T-helper 9 cell (primary cell): ENCODE results near the gene CDK2.
"Not testable (repeated sequence)": the region's sequence is repeated elsewhere in the genome, so short reads cannot be mapped to it uniquely, and the experiment has no call there.

ENCODE experiments used
- DNase-seq: peaks from one replicate; pipeline ENCODE4 v3.0.0-alpha.2; 2020

Gene CDK2

DNA sequence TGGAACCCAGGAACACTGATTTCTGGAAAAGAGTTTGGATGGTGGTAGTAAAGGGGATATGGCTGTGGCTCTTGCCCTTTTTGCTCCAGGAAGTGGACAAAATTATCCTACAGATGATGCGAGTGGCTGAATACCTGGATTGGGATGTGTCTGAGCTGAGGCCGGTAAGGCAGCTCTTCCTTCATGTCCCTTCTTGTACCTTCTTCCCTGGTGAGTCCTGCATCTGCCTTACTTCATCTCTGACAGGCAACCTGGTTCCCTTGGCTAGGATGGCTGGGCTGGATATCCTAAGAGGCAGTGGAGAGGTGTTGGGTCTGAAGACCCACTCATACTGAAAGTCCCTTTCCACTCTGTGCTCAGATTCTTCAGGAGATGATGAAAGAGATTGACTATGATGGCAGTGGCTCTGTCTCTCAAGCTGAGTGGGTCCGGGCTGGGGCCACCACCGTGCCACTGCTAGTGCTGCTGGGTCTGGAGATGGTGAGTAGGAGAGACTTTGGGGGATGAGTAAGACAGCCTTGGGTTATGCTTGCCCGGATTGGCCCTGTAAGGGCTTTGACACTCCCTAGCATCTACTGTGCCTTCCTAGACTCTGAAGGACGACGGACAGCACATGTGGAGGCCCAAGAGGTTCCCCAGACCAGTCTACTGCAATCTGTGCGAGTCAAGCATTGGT, 27.7 kb upstream of the CDK2 start:
- DNase-seq, result no peak

DNA sequence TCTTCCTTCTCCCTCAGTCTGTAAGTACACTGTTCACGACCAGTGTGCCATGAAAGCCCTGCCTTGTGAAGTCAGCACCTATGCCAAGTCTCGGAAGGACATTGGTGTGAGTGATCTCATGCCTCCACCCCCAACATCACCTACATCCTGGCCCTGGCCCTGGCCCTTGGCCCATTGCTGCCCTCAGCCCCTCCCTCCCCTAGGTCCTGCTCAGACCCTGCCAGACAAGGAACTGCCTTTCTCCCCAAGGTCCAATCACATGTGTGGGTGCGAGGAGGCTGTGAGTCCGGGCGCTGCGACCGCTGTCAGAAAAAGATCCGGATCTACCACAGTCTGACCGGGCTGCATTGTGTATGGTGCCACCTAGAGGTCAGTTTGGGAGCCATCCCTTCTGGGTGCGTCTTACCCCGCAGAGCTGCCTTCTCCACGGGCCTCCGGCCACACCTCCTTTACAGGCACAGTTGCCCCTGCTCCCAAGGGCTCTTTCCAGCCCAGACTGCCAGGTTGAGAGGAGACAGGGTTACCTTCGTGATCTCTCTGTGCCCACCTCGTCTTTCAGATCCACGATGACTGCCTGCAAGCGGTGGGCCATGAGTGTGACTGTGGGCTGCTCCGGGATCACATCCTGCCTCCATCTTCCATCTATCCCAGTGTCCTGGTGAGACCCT, 26.4 kb upstream of the CDK2 start:
- DNase-seq, result peak; percentile 76

DNA sequence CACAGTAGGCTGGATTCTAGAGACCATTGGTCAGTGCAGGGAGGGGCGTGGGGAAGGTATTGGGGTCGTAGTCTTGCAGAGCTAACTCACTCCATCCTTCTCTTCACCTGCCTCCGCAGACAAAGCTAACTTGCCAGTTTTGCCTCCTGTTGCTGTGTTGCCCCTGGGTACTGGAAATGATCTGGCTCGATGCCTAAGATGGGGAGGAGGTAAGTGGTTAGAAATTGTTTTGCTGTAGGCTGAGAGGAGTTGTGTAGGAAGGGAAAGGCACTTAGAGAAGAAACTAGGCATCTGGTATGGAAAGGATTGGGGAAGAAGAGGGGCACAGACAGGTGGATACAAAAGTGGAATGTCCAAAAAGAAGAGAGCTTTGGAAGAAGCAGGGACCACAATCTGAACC, 24.6 kb upstream of the CDK2 start:
- no peak for DNase-seq

DNA sequence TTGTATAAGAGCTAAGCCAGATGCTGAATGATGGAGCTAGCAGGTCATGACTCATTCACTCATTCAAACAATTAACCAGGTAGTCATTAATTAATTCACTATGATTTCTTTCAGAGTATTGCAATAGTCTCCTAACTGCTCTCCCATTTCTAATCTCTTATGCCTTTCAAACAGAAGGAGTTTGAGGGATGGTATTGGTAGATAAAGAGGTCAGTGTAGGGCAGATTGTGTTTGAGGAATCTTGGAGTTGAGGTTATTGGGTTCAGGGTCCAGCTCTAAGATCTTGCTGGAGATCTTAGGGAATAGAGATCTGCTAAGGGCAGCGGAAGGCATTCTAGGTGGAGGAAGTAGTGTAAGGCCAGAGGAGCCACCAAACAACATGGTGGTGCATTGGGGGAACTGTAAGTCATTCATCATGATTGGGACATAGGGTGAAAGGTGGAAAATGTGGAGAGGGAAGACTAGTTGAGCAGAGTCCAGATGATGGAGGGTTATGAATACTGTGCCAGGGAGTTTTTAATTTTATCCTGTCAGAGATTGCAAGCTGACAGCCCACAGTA, 24.0 kb upstream of the CDK2 start:
- no peak for DNase-seq

DNA sequence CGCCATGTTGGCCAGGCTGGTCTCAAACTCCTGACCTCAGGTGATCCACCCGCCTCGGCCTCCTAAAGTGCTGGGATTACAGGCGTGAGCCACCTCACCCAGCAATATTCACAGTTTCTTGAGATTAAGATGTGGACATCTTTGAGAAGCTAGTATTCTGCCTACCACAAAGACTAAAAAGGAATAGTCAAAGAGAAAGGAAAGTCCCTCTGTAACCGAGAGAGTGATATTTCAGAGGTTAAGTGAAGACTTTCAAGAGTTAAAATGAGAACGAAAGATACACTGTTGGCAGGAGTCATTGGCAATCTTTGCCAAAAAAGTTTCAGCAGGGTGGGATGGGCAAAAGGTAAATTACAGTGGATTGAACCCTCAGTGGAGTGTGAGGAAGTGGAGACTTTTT, 20.1 kb upstream of the CDK2 start:
- no peak for DNase-seq

DNA sequence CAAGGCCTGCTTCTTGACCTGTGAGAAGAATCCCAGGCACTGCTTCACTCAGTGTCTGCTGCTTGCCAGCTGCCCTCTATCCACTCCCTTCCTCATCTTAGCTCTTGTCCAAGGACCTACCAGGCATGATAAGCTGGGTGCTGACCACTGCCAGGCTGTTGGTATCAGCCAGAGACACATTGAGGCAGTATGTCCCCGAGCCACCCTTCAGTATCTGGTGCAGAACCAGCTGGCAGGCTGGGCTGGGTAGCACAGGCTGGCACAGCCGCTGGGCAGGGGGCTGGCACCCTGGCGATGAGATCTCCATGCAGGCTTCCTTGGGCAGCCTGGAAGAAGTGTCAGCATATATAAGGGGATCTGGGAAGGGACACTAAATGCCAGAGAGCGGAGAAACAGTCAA, 11.3 kb upstream of the CDK2 start:
- no peak for DNase-seq

DNA sequence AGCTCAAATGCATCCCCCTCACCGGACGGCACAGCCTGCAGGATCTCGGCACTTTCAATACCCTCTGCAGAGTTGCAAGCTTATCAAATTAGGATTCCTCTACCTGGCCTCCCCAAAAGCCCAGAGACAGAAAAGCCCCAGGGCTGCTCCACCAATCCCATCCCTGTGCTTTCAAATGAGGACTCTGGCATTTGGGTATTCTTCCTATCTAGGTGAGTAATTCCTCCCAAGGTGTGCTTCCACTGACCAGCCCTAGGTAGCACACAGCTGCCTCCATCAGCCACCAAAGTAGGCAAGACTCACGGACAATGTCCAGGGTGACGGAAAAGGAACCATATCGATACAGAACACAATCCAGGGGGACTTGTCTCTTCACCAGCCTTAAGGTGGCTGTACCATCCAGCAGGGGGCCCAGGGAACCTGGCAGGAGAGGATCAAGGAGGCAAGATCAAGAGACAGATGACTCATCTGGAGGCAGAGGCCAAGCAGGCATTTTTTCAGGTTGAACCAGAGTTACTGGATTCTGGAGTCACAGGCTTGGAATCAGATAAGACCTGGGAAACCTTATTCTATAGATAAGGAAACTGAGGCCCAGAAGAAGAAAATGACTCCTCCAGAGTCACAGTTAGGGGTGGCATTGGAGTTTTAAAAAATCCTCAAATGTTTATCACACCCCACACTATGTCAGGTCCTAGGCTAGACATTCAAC, 10.7 kb upstream of the CDK2 start:
- peak; percentile 34 for DNase-seq

DNA sequence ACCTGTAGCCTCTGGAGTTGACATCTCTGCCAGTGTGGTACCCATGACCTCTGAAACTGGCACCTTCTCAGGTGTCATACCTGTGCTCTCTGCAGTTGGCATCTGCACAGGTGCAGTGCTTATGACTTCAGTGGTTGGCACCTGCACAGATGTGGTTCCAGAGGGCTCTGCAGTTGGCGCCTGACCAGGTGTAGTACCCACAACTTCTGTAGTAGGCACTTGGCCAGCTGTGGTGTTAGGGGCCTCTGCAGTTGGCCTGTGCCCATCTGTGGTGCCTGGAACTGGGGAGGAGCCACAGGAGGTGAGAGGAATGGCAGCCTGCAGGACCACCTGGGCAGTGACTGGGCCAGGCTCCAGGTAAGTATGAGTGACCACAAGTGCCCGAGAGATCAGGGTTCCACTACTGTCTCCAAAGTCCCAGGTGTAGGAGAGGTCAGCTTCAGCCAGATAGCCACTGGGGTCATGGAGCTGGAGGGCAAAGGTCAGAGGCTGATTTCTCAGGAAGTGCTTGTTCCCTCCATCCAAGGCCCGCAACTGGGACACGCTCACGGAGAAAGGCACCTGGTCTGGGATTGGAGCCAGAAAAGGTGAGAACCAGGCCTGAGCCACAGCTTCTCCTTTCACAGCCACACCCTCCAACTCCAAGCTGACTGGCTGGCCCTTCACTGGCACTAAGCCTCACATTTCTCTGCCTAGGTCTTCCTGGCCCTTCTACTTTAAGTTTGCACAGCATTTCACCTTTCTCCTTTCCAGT, 9.3 kb upstream of the CDK2 start:
- DNase-seq, result no peak

DNA sequence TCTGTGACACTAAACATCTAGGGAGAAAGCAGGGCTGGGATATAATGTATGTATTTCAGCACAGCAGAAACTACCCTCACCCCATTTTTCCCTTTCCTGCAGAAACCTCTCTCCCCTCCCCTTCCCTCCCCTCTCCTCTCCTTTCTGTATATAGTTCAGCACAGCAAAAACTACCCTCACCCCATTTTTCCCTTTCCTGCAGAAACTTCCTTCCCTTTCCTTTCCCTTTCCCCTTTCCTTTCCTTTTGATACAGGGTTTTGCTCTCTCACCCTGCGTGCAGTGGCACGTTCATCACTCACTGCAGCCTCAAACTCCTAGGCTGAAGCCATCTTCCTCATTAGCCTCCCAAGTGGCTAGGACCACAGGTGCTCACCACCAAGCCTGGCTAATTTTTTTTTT, 2.9 kb upstream of the CDK2 start:
- no peak for DNase-seq

DNA sequence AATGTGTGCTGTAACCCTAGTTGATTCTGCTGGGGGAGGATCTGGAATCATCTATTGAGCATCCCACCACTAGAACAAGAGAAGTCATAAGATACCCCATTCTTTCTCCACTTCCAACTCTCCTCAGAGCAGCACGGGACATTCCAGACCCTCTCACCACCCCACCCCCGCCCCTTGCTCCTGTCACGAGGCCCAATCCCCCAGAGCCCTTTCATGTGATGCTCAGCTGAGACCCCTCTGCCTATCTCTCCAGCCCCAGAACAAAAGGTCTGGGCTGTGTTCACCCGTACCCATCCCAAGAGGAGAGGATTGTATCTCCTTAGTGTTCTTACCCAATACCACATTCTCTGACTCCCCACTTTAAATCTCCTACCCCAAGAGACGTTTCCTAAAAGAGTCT, 1.4 kb upstream of the CDK2 start:
- DNase-seq, result no peak

DNA sequence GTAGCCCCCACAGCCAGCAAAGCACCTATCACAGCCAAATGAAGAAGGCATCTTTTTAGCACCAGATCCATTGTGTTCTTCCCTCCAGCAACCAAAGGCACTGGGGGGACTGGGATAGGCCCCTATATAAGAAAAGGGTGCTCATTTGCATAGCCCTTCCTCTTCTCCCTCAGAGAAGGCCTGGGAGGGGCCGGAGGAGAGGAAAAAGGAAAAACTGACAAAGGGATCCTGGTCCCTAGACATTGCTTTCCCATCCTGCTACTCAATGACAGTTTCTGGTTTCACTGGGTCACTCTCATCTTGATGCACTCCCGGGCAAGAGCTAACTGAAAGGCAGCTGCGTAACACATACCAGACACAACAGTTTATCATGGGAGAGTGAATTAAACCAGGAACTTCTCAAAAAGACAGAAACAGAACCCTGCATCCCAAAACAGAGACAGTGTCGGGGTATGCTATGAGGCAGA, 656 bp upstream of the CDK2 start, which contains the start of gene PMEL:
TSS of gene PMEL (minus strand) at position 102 of the 467 bp plus-strand sequence. CDS start at position 71, 31 bp downstream.
- DNase-seq, result no peak

DNA sequence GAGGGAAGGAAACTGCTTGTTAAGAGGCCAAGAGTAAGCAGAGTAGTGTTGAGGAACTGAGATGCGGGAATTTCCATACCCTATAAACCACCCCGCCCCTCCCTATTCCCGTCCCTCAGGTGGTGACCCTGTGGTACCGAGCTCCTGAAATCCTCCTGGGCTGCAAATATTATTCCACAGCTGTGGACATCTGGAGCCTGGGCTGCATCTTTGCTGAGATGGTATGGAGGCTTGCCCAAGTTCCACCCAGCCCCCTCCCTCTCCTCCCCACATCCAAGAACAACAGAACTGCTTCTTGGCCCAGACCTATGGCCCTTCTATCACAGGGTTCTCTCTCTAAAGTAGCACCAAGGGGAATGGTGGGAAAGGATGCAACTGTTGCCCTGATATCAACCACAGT, 2.7 kb downstream of the CDK2 start:
- no peak for DNase-seq

DNA sequence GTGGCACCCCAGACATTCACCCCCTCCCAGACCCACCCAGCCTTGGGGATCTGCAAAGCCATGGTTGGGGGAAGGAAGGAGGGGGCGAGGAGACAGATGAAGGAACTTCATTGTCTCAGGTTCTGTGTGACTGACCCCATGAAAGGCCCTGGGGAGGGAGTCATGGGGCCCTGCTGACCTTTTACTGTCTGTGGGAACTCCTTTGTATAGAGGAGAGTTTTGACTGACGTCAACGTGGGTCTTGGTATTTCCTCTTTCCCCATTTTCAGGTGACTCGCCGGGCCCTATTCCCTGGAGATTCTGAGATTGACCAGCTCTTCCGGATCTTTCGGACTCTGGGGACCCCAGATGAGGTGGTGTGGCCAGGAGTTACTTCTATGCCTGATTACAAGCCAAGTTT, 4.1 kb downstream of the CDK2 start:
- no peak for DNase-seq

DNA sequence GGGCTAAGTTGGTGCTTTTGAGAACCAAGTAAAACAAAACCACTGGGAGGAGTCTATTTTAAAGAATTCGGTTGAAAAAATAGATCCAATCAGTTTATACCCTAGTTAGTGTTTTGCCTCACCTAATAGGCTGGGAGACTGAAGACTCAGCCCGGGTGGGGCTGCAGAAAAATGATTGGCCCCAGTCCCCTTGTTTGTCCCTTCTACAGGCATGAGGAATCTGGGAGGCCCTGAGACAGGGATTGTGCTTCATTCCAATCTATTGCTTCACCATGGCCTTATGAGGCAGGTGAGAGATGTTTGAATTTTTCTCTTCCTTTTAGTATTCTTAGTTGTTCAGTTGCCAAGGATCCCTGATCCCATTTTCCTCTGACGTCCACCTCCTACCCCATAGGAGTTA, 5.4 kb downstream of the CDK2 start:
- no peak for DNase-seq

DNA sequence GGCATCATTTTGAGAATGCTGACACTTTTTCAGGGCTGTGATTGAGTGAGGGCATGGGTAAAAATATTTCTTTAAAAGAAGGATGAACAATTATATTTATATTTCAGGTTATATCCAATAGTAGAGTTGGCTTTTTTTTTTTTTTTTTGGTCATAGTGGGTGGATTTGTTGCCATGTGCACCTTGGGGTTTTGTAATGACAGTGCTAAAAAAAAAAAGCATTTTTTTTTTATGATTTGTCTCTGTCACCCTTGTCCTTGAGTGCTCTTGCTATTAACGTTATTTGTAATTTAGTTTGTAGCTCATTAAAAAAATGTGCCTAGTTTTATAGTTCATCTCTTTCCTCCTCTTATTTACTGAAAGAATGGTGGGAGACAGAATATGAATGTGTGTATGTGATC, 5.8 kb downstream of the CDK2 start:
- DNase-seq, result no peak

DNA sequence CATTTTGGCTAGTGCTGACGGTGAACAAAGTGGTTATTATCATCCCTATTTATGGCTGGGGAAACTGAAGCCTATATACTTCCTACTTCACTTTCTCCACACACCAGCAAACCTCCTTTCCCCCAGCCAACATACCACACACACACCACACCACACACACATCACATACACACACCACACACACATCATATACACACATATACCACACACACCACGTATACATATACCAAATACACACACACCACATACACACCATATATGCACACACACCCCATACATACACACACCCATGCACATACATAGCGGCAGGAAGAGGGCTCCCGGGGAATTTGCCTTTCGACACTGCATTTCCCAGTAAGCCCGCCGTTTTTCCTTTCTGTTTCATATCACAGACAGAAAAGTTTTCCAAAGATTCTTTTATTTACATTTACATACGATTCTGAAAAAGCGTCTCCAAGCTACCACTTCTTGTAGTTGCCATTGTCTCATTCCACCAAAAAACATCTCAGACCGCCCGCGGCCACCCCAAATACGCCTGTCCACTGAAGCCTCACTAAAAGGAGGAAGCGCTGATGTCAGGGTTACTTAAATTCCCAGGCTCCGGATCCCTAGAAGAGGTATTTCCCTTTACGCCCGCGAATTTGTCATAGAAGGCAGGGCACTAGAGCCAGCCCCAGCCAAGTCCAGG, 6.4 kb downstream of the CDK2 start:
- no peak for DNase-seq

DNA sequence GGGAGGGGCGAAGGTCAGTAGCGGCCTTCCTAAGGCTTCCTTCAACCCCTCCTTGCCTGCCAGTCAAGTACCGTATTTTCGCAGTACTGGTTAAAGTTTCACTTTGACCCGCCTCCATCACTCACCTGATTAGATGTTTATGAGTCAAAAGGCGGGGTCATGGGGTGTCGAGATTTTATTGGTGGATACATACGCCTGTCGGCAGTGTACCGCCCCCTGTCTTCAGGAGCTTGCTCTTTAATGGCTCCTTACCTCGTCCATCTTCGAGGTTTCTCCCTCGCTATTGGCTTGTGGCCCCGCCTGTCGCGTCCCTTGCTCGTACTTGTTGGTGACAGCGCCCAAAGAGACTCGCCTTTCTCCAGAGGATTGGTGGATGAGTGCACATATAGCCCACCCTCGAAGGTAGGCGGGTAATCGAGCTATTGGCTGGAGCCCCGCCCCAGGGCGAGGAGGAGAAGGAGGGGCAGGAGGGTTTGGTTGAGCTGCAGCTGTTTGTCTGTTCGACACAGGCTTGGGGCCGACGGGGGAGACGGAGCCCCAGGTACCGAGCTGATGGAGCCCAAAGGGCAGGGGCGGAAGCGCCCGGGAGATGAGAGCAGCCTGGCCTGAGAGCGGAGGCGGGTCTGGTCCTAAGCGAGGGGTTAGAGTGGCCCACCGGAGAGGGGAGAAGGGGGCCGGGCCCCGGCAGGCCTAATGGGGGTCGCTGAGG, 7.1 kb downstream of the CDK2 start, which contains the start of gene RAB5B:
TSS of gene RAB5B (plus strand) at position 480 of the 709 bp plus-strand sequence. CDS start 12,883 bp downstream, outside the sequence.
- peak; percentile 91 for DNase-seq

DNA sequence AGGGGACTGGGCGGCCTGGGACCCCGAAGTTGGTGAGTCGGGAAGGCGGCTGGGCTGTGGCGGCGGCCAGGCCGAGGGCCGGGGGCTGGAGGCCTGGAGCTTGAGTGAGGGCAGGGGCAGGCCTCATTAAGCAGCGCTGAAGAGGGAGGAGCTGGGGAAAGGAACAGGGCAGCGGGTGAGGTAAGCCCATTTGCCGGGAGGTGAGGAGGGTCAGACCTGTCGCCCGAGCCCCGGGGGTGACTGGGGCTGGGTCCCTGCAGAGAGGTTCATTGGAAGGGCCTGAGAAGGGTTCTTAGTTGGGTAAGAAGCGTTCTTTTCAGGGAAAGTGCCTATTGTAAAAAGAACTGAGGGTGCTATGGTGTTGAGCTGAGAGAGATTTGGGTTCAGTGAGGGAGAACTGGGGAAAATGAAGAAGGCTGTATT, 7.7 kb downstream of the CDK2 start:
- no peak for DNase-seq

DNA sequence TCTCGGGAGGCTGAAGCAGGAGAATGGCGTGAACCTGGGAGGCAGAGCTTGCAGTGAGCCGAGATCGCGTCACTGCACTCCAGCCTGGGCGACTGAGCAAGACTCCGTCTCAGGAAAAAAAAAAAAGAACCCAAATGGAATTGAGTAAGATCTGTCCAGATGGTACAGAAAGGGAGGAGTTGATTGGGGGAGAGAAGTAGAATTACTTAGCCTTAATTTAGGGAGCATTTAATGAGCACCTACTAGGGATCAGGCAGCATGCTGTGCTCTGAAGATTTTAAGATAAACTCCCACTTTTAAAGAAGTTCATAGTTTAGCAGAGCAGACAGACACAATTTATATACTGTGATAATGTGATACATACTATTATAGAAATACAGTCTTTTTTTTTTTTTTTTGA, 11.8 kb downstream of the CDK2 start:
- DNase-seq, result no peak

DNA sequence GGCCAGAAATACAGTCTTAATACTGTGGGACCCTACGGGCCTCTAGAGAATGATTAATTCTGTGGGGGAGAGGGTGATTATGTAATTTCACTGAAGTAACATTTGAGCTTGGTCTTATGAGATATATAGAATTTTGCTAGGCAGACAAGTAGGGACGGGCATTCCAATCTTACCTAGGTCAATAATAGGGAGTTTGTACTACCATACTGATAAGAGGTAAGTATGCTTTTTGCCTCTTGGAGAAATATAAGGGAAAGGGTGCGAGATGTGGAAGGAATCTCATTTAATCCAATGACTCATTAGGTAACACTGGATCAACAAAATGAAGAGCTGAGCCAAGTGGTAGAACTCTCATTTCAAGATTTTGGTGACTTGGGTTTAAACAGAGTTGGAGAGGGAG, 12.4 kb downstream of the CDK2 start:
- no peak for DNase-seq

DNA sequence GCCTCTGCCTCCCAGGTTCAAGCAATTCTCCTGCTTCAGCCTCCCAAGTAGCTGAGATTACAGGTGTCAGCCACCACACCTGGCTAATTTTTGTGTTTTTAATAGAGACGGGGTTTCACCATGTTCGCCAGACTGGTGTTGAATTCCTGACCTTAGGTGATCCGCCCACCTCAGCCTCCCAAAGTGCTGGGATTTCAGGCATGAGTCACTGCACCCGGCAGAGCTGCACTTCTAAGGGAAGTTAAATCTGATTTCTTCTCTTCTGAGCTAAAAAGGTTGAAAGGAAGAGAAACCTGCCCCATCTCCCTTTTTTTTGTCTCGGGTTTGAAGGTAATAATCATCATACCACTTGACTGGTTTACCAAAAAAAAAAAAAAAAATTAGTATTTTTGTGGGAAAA, 15.3 kb downstream of the CDK2 start:
- not testable (repeated sequence) for DNase-seq
